Measurements from ENCODE around the gene HHATL.

HHATL gene

GRCh38 chr3:42702066-42702951 lies at the start of gene HHATL:
Gene HHATL, minus strand, starts transcription at chr3:42702798. Its CDS starts 1,972 bp downstream, at chr3:42700826.
- no peak for DNase-seq (ENCODE audit: low read depth in 2 of 2)

- DNase-seq (ENCODE audit: low read depth in 2 of 2) = no peak
Observed at GRCh38 chr3:42751609-42752008, 49.0 kb upstream of the HHATL start.

- DNase-seq (ENCODE audit: low read depth in 2 of 2) = no peak
Observed at GRCh38 chr3:42750834-42751233, 48.2 kb upstream of the HHATL start.

GRCh38 chr3:42749753-42750231 lies 47.2 kb upstream of the HHATL start:
- no peak for DNase-seq (ENCODE audit: low read depth in 2 of 2)

- no peak for DNase-seq (ENCODE audit: low read depth in 2 of 2)
Observed at GRCh38 chr3:42749025-42749752, 46.6 kb upstream of the HHATL start.

- no peak for DNase-seq (ENCODE audit: low read depth in 2 of 2)
Observed at GRCh38 chr3:42747581-42747980, 45.0 kb upstream of the HHATL start.

GRCh38 chr3:42746455-42747450 lies 44.2 kb upstream of the HHATL start:
- DNase-seq (ENCODE audit: low read depth in 2 of 2) = no peak

GRCh38 chr3:42745776-42746454 lies 43.3 kb upstream of the HHATL start:
- no peak for DNase-seq (ENCODE audit: low read depth in 2 of 2)

- no peak for DNase-seq (ENCODE audit: low read depth in 2 of 2)
Observed at GRCh38 chr3:42745291-42745745, 42.7 kb upstream of the HHATL start.

- no peak for DNase-seq (ENCODE audit: low read depth in 2 of 2)
Observed at GRCh38 chr3:42743204-42743995, 40.8 kb upstream of the HHATL start.

GRCh38 chr3:42742688-42743087 lies 40.1 kb upstream of the HHATL start:
- no peak for DNase-seq (ENCODE audit: low read depth in 2 of 2)

- DNase-seq (ENCODE audit: low read depth in 2 of 2) = no peak
Observed at GRCh38 chr3:42742259-42742658, 39.7 kb upstream of the HHATL start.

- no peak for DNase-seq (ENCODE audit: low read depth in 2 of 2)
Observed at GRCh38 chr3:42741796-42742195, 39.2 kb upstream of the HHATL start.

- DNase-seq (ENCODE audit: low read depth in 2 of 2) = no peak
Observed at GRCh38 chr3:42739401-42740158, 37.0 kb upstream of the HHATL start.

- no peak for DNase-seq (ENCODE audit: low read depth in 2 of 2)
Observed at GRCh38 chr3:42736531-42736930, 33.9 kb upstream of the HHATL start.

- no peak for DNase-seq (ENCODE audit: low read depth in 2 of 2)
Observed at GRCh38 chr3:42736081-42736480, 33.5 kb upstream of the HHATL start.

- no peak for DNase-seq (ENCODE audit: low read depth in 2 of 2)
Observed at GRCh38 chr3:42735615-42736014, 33.0 kb upstream of the HHATL start.

GRCh38 chr3:42735019-42735418 lies 32.4 kb upstream of the HHATL start:
- DNase-seq (ENCODE audit: low read depth in 2 of 2) = no peak

- no peak for DNase-seq (ENCODE audit: low read depth in 2 of 2)
Observed at GRCh38 chr3:42734263-42734860, 31.8 kb upstream of the HHATL start.

All from stimulated activated CD4-positive, alpha-beta T cell treated with anti-CD3 and anti-CD28 coated beads, Interleukin-12 subunit alpha, Interleukin-12 subunit beta, amount 100 ng/mL, for 24 hours (primary cell).